ENCODE measurements around the gene ZFYVE27. TPM values are rescaled to one million over a fixed set of nuclear protein-coding genes. Genes with fewer than 3 reads are reported as not detected.

ZFYVE27 gene
- total and polyA plus RNA-seq, 2 donors (not counting 3 experiments of a cell fraction or from before 2014, with no cell fraction given) = 16.3 to 24.2 TPM

GRCh38 chr10:97770255-97770654, 33.3 kb downstream of the ZFYVE27 start:
- intact Hi-C loops (cut with micrococcal nuclease) = no loop called here

More at GRCh38 chr10:97770255-97770654, 33.3 kb downstream of the ZFYVE27 start:
- H3K4me1 ChIP-seq (ENCODE audit: control insufficient read depth, extremely low read depth, insufficient read depth, low read length) = no peaks in the 10 kb centered on the region
- DNase-seq (ENCODE audit: low read depth, low spot score) (no peak), FAIRE-seq (no peak)
- dilution Hi-C loops (cut with MboI; ENCODE audit: extremely low pct_ligation_motif_present, low sequenced_read_pairs) = no loop called here
- ChIA-PET CTCF (no interaction called here), POLR2A (no interaction called here)
- TF ChIP-seq POLR2A (IDR thresholded peaks at IDR 0.05; ENCODE audit: low read depth, low read length) = no peak
- no peak for TF ChIP-seq POLR2AphosphoS5 (IDR thresholded peaks at IDR 0.05; ENCODE audit: insufficient read depth, low read depth, low read length)
- TF ChIP-seq EZH2 (IDR thresholded peaks at IDR 0.05; ENCODE audit: borderline replicate concordance, low read depth, low read length, severe bottlenecking) = no peak
- TF ChIP-seq, protein P1, sequence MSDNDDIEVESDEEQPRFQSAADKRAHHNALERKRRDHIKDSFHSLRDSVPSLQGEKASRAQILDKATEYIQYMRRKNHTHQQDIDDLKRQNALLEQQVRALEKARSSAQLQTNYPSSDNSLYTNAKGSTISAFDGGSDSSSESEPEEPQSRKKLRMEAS (IDR thresholded peaks at IDR 0.05; ENCODE audit: insufficient read depth, insufficient read length) = no peak
- TF ChIP-seq, protein P2, sequence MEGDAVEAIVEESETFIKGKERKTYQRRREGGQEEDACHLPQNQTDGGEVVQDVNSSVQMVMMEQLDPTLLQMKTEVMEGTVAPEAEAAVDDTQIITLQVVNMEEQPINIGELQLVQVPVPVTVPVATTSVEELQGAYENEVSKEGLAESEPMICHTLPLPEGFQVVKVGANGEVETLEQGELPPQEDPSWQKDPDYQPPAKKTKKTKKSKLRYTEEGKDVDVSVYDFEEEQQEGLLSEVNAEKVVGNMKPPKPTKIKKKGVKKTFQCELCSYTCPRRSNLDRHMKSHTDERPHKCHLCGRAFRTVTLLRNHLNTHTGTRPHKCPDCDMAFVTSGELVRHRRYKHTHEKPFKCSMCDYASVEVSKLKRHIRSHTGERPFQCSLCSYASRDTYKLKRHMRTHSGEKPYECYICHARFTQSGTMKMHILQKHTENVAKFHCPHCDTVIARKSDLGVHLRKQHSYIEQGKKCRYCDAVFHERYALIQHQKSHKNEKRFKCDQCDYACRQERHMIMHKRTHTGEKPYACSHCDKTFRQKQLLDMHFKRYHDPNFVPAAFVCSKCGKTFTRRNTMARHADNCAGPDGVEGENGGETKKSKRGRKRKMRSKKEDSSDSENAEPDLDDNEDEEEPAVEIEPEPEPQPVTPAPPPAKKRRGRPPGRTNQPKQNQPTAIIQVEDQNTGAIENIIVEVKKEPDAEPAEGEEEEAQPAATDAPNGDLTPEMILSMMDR (IDR thresholded peaks at IDR 0.05; ENCODE audit: extremely low read depth in 1 of 2, insufficient read depth in 1 of 2, low read depth in 1 of 2, low read length in 2 of 2) = no peak
- TF ChIP-seq JUN (IDR thresholded peaks at IDR 0.05; ENCODE audit: borderline replicate concordance, insufficient read depth, insufficient read length, low read depth) = no peak
- no peak for TF ChIP-seq FOS (IDR thresholded peaks at IDR 0.05; ENCODE audit: borderline replicate concordance, insufficient read depth, low read length)
- TF ChIP-seq MYC (IDR thresholded peaks at IDR 0.05; ENCODE audit: low read depth, low read length) = no peak
- no peak for TF ChIP-seq GATA2 (IDR thresholded peaks at IDR 0.05; ENCODE audit: insufficient read depth, insufficient read length, low read depth, low read length)
- no peaks in the 10 kb centered on the region for H3K9me1 ChIP-seq (replicated peaks; ENCODE audit: control insufficient read depth, extremely low read depth, insufficient read depth, low read length)
- H3K4me2 ChIP-seq (ENCODE audit: insufficient read depth, low read length) = no peak overlapping the region
- H3K4me3 ChIP-seq (replicated peaks in 1 of 3; ENCODE audit: insufficient read depth in 1 of 3, low read depth in 1 of 3, low read length in 3 of 3) = no peak overlapping the region
- H2AFZ ChIP-seq (ENCODE audit: low read depth, low read length) = no peak overlapping the region
- H4K20me1 ChIP-seq (replicated peaks; ENCODE audit: control insufficient read depth, extremely low read depth, insufficient read depth, low read length) = no peaks in the 10 kb centered on the region
- no peaks in the 10 kb centered on the region for H3K36me3 ChIP-seq (ENCODE audit: control insufficient read depth in 2 of 2, extremely low read depth in 1 of 2, insufficient read depth in 2 of 2, low read length in 2 of 2)
- H3K9ac ChIP-seq (replicated peaks; ENCODE audit: extremely low read depth, insufficient read depth, low read length) = no peak overlapping the region
- no peaks in the 10 kb centered on the region for H3K79me2 ChIP-seq (ENCODE audit: control insufficient read depth, insufficient read depth, low read length)
- no peak overlapping the region for H3K27ac ChIP-seq (ENCODE audit: insufficient read depth, low read depth, low read length)
- no TSS peak for BruUV-seq (replicated peaks)
- peaks cover 40 to 42% of the 10 kb centered on the region in 2 experiments for H3K27me3 ChIP-seq (ENCODE audit: control insufficient read depth in 2 of 2, insufficient read depth in 2 of 2, low read length in 2 of 2)
- H3K9me3 ChIP-seq (replicated peaks; ENCODE audit: control insufficient read depth, insufficient read depth, low read length) = no peaks in the 10 kb centered on the region
